ENCODE data around the gene CDKL1.

DNA sequence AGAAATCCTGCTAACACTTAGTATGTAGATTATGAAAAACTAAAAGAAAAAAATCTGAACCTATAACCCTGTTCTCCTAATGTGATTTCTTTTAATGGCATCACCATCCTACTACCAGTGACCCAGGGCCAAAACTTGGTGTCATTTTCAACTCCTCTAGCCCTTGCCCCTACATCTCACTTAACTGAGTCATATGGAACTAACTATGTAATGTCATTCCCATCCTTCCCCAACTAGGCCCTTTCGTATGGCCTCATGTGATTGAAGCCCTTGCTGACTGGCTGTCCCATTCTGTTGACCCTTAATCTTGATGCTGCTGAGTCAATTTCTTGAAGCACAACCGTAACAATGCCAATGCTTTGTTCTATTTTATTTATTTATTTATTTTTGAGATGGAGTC lies 77.0 kb downstream of the CDKL1 start:
- TF ChIP-seq, protein P1, sequence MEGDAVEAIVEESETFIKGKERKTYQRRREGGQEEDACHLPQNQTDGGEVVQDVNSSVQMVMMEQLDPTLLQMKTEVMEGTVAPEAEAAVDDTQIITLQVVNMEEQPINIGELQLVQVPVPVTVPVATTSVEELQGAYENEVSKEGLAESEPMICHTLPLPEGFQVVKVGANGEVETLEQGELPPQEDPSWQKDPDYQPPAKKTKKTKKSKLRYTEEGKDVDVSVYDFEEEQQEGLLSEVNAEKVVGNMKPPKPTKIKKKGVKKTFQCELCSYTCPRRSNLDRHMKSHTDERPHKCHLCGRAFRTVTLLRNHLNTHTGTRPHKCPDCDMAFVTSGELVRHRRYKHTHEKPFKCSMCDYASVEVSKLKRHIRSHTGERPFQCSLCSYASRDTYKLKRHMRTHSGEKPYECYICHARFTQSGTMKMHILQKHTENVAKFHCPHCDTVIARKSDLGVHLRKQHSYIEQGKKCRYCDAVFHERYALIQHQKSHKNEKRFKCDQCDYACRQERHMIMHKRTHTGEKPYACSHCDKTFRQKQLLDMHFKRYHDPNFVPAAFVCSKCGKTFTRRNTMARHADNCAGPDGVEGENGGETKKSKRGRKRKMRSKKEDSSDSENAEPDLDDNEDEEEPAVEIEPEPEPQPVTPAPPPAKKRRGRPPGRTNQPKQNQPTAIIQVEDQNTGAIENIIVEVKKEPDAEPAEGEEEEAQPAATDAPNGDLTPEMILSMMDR (IDR thresholded peaks at IDR 0.05), result no peak
- TF ChIP-seq POLR2A (IDR thresholded peaks at IDR 0.05), result no peak
